ENCODE data around the gene PLD3.

The PLD3 gene

GRCh38 chr19:40379446-40380198 is 31.1 kb downstream of the PLD3 start:
- in situ Hi-C loops (cut with HindIII; ENCODE audit: low pct_ligation_motif_present, low sequenced_read_pairs), result no loop called here
- H3K36me3 ChIP-seq (replicated peaks), result peaks cover 15% of the 10 kb centered on the region
- no peak for TF ChIP-seq CTCF (IDR thresholded peaks at IDR 0.05; ENCODE audit: low read depth, low read length, missing control alignments)
- H3K27ac ChIP-seq, result no peak overlapping the region
- DNase-seq, result no peak
- H3K4me3 ChIP-seq (ENCODE audit: low read depth, low read length), result no peak overlapping the region
- no peaks in the 10 kb centered on the region for H3K27me3 ChIP-seq (replicated peaks)

- no peak for DNase-seq
- H3K36me3 ChIP-seq (replicated peaks), result peaks cover 13% of the 10 kb centered on the region
- no peak overlapping the region for H3K27ac ChIP-seq
- H3K4me3 ChIP-seq (ENCODE audit: low read depth, low read length), result no peak overlapping the region
- in situ Hi-C loops (cut with HindIII; ENCODE audit: low pct_ligation_motif_present, low sequenced_read_pairs), result no loop called here
- no peak for TF ChIP-seq CTCF (IDR thresholded peaks at IDR 0.05; ENCODE audit: low read depth, low read length, missing control alignments)
- no peaks in the 10 kb centered on the region for H3K27me3 ChIP-seq (replicated peaks)
Observed at GRCh38 chr19:40380199-40381037, 31.9 kb downstream of the PLD3 start.

GRCh38 chr19:40381321-40381720 is 32.8 kb downstream of the PLD3 start:
- peak; percentile 40 for TF ChIP-seq CTCF (IDR thresholded peaks at IDR 0.05; ENCODE audit: low read depth, low read length, missing control alignments)
- DNase-seq, result no peak
- Histone ChIP-seq H3K36me3 (replicated peaks) (peaks cover 13% of the 10 kb centered on the region), H3K27ac (no peak overlapping the region), H3K27me3 (replicated peaks) (no peaks in the 10 kb centered on the region), H3K4me3 (ENCODE audit: low read depth, low read length) (no peak overlapping the region)
- in situ Hi-C loops (cut with HindIII; ENCODE audit: low pct_ligation_motif_present, low sequenced_read_pairs), result no loop called here

- Histone ChIP-seq H3K4me3 (ENCODE audit: low read depth, low read length) (no peak overlapping the region), H3K27me3 (replicated peaks) (no peaks in the 10 kb centered on the region), H3K36me3 (replicated peaks) (peaks cover 4% of the 10 kb centered on the region), H3K27ac (no peak overlapping the region)
- no peak for DNase-seq
- in situ Hi-C loops (cut with HindIII; ENCODE audit: low pct_ligation_motif_present, low sequenced_read_pairs), result no loop called here
- no peak for TF ChIP-seq CTCF (IDR thresholded peaks at IDR 0.05; ENCODE audit: low read depth, low read length, missing control alignments)
Observed at GRCh38 chr19:40383668-40384248, 35.3 kb downstream of the PLD3 start.

GRCh38 chr19:40387155-40387554 is 38.7 kb downstream of the PLD3 start:
- Histone ChIP-seq H3K4me3 (ENCODE audit: low read depth, low read length) (no peak overlapping the region), H3K36me3 (replicated peaks) (no peaks in the 10 kb centered on the region), H3K27me3 (replicated peaks) (no peaks in the 10 kb centered on the region), H3K27ac (no peak overlapping the region)
- TF ChIP-seq CTCF (IDR thresholded peaks at IDR 0.05; ENCODE audit: low read depth, low read length, missing control alignments), result no peak
- in situ Hi-C loops (cut with HindIII; ENCODE audit: low pct_ligation_motif_present, low sequenced_read_pairs), result no loop called here
- DNase-seq, result no peak
